Activated T-cell treated with anti-CD3 and anti-CD28 coated beads, Interleukin-2, amount 50 U/mL, for 48 hours (primary cell): ENCODE results near the gene GABPA.
"Not testable (repeated sequence)": the region's sequence is repeated elsewhere in the genome, so short reads cannot be mapped to it uniquely, and the experiment has no call there.

Experiments
- DNase-seq, 2 experiments: peaks; one replicate each; pipeline ENCODE4 v3.0.0-alpha.2; 2020

GABPA gene

DNA sequence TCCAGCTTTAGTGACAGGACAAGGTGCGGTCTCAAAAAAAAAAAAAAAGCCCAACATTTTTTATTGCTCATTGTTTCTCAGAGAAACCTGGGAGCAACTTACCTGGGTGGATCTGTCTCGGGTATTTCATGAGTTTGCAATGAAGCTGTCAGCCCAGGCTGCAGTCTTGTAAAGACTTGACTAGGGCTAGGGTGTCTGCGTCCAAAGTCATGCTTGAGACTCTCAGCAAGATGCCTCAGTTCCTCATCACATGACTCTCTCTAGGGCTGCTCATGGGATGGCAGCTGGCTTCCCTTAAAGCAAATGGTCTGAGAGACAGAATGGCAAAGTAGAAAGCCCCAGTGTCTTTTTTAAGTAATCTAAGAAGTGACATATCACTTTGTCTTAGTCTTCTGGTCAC, 8.1 kb downstream of the GABPA start:
- DNase-seq, result no peak

GRCh38 chr21:25744854-25745253, 10.1 kb downstream of the GABPA start:
- no peak for DNase-seq

DNA sequence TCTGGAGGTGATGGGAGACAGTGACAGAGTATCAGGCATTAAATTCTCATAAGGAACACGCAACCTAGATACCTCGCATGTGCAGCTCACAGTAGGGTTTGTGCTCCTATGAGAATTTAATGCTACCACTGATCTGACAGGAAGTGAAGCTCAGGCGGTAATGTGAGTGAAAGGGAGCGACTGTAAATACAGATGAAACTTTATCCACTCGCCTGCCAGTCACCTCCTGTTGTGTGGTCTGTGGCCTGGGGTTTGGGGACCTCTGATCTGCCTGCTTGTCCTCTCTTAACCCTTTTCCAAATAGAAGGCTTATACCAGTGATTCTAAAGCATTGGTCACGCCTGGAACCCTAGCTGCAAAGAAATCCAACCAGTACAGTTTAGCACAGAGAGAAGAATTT, 15.3 kb downstream of the GABPA start:
- no peak for DNase-seq

- no peak for DNase-seq
Measured at GRCh38 chr21:25752416-25752815, 17.6 kb downstream of the GABPA start.

DNA sequence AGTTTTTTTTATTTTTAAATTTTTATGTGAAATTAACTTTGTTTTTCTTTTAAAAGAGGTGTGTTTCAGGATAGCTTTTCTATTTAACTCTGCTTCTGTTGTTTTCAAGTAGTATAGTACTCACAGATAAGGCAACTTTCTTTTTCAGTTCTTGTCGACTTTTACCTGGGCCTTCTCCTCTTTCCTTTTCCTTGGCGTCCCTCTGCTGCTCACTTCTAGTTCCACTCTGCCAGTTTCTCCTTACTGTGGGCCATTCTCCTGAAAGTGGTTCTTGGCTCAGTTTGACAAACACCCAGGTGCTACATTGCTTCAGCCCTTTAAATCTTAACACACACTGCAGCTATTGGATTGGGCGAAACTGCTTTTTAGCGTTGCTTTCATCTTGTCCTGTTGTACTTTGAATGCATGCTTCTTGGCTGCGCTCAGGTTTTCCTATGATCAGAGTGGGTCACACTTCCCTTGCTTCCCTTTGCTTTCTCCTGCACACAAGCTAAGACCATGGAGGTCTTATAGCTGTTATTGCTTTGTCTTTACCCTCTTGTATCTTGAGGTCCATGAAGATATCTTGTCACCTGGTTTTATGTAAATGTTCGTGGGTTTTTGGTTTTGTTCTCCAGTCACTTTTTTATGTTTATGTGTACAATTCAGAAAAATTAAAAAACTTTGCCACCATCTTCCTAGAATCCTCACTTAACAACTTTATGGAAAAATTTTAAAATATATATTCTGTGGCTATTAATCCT, 21.6 kb downstream of the GABPA start:
- DNase-seq, result no peak

- no peak for DNase-seq
Measured at GRCh38 chr21:25757531-25757930, 22.8 kb downstream of the GABPA start.

GRCh38 chr21:25759573-25759972, 24.8 kb downstream of the GABPA start:
- no peak for DNase-seq

DNA sequence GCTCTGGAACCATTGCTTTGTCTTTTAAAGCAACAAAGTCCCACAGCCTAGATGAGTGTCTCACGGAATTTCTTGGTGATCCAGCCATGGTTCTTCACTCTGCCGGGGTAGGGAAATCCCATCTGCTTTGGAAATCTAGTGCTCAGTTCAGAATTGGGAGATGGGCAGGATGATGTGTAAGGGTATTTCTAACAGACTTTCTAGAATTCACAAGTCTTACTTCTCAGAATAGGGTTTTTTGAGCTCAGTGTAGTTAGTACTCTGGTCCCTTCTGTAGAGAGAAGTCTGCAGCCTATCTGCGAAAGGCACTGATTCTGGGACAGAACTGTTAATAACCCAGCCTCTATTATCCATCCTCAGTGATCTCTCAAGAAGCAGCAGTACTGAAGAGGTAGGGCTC, 25.3 kb downstream of the GABPA start:
- DNase-seq, result no peak

GRCh38 chr21:25760677-25761076, 25.9 kb downstream of the GABPA start:
- no peak for DNase-seq

- no peak for DNase-seq
Measured at GRCh38 chr21:25764065-25764464, 29.3 kb downstream of the GABPA start.

DNA sequence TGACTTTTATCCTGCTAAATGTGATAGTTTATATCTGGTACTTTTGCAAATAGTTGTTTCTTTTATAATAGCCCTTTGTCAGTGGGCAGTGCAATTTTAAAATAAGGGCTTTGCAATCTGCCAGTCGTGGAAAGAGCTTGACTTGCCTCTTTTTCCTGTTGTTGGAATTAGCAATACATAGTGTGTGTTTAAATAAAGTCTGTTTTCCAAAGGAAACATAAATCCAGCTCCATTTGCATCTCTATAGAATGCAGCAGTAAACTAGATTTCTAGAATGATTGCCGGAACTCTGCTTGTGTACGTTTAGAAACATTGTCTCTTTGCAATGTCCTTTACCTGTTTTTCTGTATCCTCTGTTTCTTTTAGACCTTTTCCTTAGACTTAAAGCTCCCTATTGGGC, 33.1 kb downstream of the GABPA start:
- no peak for DNase-seq

DNA sequence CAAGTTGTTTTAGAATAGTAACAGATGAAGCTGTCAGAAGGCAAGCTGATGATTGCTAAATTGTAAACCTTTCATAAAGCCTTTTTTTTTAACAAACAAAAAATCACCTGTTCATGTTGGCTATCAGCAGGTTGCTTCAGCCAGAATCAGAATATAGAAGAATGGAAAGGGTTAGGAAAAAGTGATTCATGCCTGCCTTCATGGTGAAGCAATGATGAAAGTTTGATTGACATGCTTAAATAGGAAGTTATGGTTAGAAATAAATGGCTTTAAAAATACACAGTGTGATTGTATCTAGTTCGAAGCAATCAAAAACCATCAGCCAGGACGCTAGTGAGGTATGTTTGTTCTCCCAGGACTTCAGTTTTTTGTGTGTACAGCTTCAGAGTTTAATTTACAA, 37.9 kb downstream of the GABPA start:
- no peak for DNase-seq

DNA sequence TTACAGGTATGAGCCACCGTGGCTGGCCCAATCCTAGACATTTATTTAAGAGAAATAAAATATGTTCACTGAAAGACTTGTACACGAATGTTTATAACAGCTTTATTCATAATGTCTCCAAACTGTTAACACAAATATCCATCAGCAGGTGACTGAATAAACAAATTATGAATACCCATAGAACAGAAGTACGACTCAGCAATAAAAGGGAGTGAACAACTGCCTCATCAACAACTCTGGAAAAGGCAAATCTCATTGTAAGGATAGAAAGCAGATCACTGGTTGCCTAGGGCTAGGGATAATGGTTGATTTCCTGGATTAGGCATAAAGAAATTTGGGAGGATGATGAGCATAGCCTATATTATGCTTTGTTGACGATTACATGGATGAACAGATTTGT, 41.7 kb downstream of the GABPA start:
- DNase-seq, result no peak

DNA sequence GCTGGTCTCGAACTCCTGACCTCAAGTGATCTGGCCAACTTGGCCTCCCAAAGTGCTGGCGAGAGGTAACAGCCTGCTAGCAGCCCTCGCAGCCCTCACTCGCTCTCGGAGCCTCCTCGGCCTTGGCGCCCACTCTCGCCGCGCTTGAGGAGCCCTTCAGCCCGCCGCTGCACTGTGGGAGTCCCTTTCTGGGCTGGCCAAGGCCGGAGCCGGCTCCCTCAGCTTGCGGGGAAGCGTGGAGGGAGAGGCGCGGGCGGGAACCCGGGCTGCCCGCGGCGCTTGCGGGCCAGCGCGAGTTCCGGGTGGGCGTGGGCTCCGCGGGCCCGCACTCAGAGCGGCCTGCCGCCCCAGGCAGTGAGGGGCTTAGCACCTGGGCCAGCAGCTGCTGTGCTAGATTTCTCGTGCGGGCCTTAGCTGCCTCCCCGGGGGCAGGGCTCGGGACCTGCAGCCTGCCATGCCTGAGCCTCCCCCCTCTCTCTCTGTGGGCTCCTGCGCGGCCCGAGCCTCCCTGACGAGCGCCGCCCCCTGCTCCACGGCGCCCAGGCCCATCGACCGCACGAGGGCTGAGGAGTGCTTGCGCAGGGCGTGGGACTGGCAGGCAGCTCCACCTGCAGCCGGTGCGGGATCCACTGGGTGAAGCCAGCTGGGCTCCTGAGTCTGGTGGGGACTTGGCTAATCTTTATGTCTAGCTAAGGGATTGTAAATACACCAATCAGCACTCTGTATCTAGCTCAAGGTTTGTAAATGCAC, 43.5 kb downstream of the GABPA start:
- not testable (repeated sequence) for DNase-seq

- DNase-seq, result no peak
Measured at GRCh38 chr21:25788677-25789076, 53.9 kb downstream of the GABPA start.

DNA sequence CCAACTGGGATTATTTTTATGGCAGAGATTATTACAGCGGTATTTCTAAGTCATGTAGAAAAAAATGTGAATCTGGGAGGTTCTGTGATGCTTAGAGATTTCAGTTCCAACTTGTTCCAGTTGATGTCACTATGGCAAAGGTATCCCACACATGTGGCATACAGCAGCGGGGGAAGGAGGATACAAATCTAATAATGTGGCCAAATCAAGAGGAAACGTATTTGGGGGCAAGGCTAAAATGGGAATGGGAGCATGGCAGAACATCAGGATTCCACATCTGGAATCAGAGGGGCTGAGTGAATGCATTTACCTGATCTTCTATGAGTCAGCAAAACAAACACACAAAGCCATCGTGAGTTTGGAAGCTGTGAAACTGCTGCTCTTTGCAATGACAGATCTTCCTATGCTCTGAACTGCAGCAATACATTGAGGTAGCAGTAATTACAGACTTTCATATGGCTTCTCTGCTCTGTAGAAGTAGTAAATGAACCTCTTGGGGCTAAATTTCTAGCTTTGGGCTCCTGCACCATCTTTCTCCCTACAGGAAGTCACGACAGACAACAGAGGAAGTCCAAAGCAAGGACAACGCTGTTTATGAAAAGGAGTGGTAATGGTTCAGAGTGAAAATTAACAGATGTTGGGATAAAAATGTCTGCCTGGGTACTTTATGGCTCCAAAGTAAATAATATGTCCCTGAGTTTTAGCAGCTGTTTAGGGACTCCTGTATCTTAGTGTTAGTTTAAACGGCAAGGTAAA, 55.5 kb downstream of the GABPA start:
- peak; percentile 29 to 38 for DNase-seq

- DNase-seq, result no peak
Measured at GRCh38 chr21:25790878-25791204, 56.1 kb downstream of the GABPA start.

DNA sequence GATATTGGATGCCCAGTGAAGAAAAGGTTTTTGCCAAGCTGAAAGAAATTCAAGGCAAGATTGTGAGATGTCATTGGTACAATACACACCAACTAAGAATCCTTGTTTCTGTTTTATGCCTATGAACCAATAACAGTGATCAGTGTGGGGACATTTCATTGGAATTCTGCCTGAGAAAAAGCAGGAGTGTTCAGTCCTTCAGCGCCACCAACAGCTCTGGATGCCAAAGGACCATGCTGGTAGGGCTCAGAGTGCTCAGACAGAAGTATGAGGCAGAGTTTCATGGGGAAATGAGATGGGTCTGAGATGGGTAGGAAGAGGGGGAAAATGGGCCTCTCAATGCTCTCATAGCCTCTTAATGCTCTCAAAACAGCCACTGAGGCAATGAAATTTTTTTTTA, 56.5 kb downstream of the GABPA start:
- no peak for DNase-seq

DNA sequence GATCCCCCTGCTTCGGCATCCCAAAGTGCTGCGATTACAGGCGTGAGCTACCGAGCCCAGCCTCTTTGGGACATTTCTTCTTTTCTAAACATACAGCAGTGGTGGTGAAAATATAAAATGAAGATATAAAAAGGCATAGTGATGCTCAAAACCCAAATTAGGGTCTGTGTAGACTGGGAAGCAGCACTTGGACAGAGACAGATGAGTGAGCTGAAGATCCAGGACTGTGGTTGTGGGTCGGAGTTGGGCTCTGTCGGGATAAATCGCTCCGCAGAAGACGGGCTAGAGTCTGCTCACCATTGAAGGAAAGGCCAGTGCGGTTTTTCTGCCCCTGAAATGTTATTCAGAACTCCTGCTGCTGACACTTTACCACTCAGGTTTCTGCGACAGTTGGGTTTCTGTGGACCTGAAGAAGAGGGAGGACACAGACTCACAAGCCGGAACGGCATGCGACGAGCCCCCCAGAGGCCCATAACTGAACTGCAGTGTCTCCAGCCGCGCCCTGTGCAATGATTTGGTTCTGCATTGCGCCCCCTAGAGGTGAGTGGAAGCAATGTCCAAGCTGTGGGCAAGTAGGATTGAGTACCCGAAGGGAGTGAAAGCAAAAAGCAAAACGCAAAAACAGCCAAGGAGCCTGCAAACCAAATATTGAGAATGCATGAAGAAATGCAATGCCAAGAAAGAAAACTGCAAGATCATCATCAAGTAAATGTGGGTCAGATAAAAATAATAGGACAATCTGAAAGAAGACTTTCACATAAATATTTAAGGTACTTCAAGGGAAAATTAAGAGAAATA, 66.6 kb downstream of the GABPA start:
- DNase-seq, result peak; percentile 94

GRCh38 chr21:25806060-25806459, 71.3 kb downstream of the GABPA start:
- no peak for DNase-seq

DNA sequence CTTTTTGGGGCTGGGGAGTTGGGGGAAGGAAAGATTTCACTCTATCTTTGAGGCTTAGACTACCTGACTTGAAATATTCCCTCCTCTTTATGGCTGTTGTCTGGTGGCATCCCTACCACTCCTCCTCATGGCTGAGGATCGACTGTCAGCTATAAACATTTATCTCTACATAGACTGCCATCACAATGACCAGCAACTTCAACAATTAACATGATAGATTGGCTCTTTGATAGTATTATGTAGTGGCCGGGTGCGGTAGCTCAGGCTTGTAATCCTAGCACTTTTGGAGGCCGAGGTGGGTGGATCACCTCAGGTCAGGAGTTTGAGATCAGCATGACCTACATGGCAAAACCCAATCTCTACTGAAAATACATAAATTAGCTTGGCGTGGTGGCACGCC, 72.4 kb downstream of the GABPA start:
- no peak for DNase-seq

GRCh38 chr21:25809013-25809412, 74.2 kb downstream of the GABPA start:
- peak in 1 of 2 experiments; percentile 20 for DNase-seq

GRCh38 chr21:25811186-25811585, 76.4 kb downstream of the GABPA start:
- no peak for DNase-seq
